ENCODE measurements around the gene MKRN2. TPM values are rescaled to one million over a fixed set of nuclear protein-coding genes. Genes with fewer than 3 reads are reported as not detected.

Gene MKRN2
- 19.9 to 25.7 TPM (median 24.8 TPM) in 5 replicates for total RNA-seq (2022; extraction: Qiagen RNA extraction; ENCODE audit: low read depth)

GRCh38 chr3:12556690-12557472 lies at the start of gene MKRN2:
TSS of gene MKRN2 (plus strand) at chr3:12557087. CDS start at chr3:12557151, 64 bp downstream.

GRCh38 chr3:12545473-12545791 lies 11.5 kb upstream of the MKRN2 start, which contains the start of gene MKRN2OS:
TSS of gene MKRN2OS (minus strand) at chr3:12545499. CDS start at chr3:12545464, 35 bp downstream.

Other genes with a start within 250 kb of the MKRN2 start
- 15.0 to 19.1 TPM (median 17.4 TPM) in 5 replicates for gene TSEN2, start 72.6 kb upstream of the MKRN2 start, total RNA-seq (2022; extraction: Qiagen RNA extraction; ENCODE audit: low read depth)
- gene MKRN2OS, start 11.6 kb upstream of the MKRN2 start, total RNA-seq (2022; extraction: Qiagen RNA extraction; ENCODE audit: low read depth): not detected in 5 replicates
- 57.2 to 64.5 TPM (median 58.8 TPM) in 5 replicates for gene RAF1, start 107.0 kb downstream of the MKRN2 start, total RNA-seq (2022; extraction: Qiagen RNA extraction; ENCODE audit: low read depth)
- 0.13 to 0.38 TPM (median 0.26 TPM) in 5 replicates for gene TMEM40, start 202.2 kb downstream of the MKRN2 start, total RNA-seq (2022; extraction: Qiagen RNA extraction; ENCODE audit: low read depth)
- 0.31 to 0.50 TPM (median 0.37 TPM) in 5 replicates for gene CAND2, start 239.6 kb downstream of the MKRN2 start, total RNA-seq (2022; extraction: Qiagen RNA extraction; ENCODE audit: low read depth)

All from A549 treated with CpdA at 1 μM for 4 hours (cell line).